HG03097 (cell line): Measurements from ENCODE around the gene UBAP1L.
"Not testable (repeated sequence)": the region's sequence is repeated elsewhere in the genome, so short reads cannot be mapped to it uniquely, and the experiment has no call there.

Experiments
- ATAC-seq: cut with Tn5 transposase; IDR thresholded peaks from one replicate; pipeline ENCODE4 v1.9.1; 2021; ENCODE audit not compliant: unreplicated experiment, low FRiP score

Gene UBAP1L

DNA sequence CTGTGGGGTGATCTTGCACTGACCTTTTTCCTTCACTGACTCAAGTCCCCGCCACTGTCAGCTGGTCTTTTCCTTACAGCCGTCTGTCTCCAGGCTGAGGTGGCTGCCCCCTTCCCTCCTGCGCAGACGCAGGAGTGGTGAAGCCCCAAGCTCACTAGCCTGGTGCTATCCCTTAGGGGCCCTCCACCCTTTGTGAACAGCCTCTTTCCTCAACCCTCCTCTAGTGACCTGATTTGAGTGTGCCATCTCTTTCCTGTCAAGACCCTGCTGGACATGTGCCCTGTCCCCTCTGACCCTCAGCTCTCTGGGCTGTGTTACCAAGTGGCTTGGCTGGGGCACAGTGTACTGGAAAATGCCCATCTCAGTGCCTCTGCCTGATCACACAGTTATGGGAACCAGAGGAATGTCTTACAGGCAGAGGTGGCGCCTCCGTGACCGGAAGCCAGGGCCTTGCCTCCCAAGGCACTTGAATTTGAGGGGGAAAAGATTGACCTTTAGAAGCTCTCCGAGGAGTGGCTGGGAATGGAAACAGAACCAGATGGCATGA is 29.7 kb downstream of the UBAP1L start:
- ATAC-seq = no peak

DNA sequence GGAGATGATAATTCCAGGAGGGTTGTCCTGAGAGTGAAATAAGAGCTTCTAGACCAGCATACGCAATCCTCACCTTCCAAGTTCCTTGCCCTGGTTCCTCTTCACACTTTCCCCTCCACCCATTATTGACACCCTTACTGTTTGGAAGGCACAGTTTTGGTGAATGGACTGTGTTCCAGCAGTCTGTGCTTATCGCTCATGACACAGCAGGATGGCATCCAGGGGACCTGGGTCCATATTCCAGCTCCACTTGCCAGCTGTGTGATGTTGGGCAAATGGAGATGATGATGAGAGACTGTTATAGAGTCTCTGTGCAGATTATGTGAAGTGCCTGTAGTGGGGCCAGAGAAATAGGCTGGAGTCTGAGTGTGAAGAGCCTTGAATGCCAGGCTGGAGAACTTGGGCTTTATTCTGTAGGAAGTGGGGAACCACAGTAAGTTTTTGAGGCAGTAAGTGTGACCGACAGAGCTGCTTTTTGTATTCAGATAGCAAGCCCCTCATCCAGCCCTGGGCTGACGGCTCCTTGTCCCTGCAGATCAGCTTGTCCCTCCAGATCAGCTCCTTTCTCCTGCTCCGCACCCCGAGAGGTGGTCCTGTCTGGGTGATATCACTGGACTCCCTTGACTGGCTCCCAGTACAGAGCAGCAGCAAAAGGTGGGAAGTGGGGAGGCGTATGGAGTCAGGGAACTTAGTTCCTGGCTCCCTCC is 30.3 kb downstream of the UBAP1L start:
- ATAC-seq = no peak

DNA sequence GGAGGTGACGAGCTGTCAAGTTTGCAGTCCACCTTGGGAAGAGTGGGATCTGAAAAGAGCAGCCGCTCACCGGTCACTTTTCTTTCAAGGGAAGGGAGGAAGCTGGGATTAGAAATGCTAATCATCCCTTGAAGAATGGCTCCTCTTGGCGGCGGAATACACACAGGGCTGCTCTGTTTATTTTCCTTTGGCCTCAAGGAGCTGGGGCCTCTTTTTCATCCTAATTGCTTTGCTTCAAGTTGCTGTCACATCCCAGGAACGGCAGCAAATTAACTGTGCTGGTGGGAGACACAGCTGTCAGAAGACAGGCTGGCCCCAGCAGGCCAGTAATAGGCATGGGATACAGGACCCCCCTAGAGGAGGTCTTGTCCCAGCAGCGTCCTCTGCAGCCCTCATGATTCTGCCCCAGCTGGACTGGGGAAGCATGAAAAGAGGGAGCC is 31.7 kb downstream of the UBAP1L start:
- no peak for ATAC-seq

DNA sequence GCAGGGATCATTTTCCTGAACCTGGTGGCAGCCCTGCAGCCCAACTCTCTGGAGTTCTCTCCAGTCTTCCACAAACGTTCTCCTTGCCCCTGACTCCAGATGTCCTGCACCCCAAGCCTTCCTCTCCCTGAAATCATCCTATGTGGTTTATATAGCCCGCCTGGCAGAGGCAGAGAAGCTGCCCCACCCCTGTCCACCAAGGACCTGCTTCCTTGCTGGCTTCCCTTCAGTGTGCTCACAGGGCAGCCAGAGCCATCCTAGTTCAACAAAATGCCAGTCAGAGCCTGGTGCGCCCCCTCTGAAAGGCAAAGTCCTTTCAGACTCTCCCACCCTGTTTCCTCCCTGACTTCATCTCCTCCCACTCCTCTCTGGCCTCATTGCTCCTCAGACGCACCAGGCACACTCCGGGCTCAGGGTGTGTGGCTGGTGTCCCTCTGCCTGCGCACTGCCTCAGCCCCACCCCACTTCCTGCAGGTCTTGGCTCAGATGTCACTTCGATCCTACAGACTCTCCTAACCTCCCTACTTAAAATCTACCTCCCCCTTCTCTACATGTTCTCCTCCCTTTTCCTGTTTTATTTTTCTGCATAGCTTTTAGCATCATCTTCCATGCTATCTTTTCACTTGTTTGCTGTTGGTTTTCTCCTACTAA is 32.6 kb downstream of the UBAP1L start:
- no peak for ATAC-seq

DNA sequence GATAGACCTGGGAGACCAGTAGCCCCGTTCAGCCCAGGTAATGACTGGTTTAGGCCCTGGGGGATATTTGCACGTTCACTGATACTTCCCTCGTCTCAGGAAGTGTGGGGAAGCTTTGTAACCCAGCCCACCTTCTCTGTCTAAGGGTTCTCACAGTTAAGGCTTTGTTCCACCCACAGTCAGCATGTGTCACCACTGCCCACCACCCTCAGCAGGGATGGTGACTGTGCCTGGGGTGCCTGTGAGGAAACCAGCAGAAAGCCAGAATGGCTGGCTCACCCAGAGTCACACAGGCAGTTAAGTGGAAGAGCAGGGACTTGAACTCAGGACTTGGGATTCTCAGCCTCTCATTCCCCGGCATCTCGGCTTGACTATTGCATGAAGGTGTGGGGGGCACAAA is 33.2 kb downstream of the UBAP1L start:
- ATAC-seq = no peak

DNA sequence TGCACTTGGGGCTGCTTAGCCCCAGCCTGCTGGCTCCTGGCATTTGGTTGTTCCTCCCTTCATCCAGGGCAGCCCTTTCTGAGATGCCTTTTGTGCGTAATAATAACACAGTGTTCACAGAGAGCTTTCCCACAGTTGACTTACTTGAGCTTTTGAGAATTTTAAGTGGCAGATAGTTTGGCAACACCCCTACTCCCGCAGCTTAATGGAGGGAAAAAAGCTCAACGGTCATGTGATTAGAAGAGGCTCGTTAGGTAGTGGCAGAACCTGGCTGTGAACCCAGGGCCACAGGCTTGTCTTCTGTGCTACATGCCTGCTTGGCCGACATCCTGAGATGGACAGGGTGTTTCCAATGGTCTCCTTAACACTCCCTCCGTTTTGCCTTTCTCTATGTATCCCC is 33.7 kb downstream of the UBAP1L start:
- ATAC-seq = no peak

DNA sequence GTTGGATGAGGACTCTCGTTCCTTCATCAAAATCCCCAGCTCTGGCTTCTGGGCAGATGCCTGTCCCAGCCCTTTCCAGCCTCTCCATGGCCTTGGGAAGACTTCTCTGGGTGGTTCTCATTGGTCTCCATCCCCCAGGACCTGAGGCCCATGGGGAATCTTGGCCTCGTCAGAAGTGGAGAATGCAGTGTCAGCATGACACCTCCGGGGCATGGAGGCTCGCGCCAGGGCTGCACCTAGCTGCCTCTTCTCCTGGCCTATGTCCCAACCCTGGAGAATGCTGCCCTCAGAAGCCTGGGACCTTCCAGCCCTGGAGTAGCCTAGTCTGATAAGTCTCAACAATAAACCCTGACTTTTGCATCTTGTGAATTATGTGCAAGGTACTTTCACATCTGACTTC is 35.4 kb downstream of the UBAP1L start:
- no peak for ATAC-seq

DNA sequence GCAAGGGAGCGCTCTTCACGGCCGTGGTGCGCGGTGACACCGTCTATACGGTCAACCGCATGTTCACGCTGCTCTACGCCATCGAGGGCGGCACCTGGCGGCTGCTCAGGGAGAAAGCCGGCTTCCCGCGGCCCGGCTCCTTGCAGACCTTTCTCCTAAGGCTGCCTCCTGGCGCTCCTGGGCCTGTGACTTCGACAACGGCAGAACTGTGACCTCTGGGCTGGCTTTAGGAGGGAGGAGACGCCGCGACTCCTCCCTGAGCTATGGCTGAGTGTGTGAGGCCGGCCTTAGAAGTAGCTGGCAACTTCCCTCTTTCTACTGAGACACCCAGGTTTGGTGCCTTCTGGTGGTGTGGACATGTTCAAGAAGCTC is 37.0 kb downstream of the UBAP1L start:
- ATAC-seq = no peak

DNA sequence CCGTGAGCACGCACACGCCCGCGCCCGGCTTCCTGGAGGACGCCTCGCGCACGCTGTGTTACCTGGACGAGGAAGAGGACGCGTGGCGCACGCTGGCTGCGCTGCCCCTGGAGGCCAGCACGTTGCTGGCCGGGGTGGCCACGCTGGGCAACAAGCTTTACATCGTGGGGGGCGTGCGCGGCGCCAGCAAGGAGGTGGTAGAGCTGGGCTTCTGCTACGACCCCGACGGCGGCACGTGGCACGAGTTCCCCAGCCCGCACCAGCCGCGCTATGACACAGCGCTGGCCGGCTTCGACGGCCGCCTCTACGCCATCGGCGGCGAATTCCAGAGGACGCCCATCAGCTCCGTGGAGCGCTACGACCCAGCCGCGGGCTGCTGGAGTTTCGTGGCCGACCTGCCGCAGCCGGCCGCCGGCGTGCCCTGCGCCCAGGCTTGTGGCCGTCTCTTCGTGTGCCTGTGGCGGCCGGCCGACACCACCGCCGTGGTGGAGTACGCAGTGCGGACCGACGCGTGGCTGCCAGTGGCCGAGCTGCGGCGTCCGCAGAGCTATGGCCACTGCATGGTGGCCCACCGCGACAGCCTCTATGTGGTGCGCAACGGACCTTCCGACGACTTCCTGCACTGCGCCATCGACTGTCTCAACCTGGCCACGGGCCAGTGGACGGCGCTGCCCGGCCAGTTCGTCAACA is 37.6 kb downstream of the UBAP1L start:
- ATAC-seq = no peak

DNA sequence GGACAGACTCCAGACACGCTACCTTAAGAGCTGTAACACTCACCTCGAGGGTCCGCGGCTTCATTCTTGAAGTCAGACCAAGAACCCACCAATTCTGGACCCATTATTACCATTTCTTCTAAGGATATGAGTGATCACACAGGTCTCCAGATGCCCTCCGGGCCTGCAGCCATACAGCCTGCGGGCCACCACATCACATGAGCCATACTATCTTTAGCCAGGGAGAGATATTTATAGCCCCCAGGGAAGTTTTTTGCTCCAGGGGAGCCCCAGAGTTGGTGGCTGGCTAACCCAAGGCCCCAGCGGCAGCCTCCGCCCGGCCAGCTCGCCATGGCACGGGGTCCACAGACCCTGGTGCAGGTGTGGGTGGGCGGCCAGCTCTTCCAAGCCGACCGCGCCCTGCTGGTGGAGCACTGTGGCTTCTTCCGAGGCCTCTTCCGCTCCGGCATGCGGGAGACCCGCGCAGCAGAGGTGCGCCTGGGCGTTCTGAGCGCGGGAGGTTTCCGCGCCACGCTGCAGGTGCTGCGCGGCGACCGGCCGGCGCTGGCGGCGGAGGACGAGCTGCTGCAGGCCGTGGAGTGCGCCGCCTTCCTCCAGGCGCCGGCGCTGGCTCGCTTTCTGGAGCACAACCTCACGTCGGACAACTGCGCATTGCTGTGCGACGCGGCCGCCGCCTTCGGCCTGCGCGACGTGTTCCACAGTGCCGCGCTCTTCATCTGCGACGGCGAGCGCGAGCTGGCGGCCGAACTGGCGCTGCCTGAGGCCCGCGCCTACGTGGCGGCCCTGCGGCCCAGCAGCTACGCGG is 38.3 kb downstream of the UBAP1L start, which contains the start of gene KBTBD13:
KBTBD13 (plus strand) TSS at position 261 of the 805 bp plus-strand sequence; CDS start at position 331, 70 bp downstream.
- no peak for ATAC-seq

DNA sequence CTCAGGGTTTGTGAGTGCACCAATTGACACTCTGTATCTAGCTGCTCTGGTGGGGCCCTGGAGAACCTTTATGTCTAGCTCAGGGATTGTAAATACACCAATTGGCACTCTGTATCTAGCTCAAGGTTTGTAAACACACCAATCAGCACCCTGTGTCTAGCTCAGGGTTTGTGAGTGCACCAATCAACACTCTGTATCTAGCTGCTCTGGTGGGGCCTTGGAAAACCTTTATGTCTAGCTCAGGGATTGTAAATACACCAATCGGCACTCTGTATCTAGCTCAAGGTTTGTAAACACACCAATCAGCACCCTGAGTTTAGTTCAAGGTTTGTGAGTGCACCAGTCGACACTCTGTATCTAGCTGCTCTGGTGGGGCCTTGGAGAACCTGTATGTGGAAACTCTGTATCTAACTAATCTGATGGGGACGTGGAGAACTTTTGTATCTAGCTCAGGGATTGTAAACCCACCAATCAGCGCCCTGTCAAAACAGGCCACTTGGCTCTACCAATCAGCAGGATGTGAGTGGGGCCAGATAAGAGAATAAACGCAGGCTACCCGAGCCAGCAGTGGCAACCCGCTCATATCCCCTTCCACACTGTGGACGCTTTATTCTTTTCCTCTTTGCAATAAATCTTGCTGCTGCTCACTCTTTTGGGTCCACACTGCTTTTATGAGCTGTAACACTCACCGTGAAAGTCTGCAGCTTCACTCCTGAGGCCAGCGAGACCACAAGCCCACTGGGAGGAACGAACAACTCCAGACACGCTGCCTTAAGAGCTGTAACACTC is 39.2 kb downstream of the UBAP1L start:
- ATAC-seq = not testable (repeated sequence)

DNA sequence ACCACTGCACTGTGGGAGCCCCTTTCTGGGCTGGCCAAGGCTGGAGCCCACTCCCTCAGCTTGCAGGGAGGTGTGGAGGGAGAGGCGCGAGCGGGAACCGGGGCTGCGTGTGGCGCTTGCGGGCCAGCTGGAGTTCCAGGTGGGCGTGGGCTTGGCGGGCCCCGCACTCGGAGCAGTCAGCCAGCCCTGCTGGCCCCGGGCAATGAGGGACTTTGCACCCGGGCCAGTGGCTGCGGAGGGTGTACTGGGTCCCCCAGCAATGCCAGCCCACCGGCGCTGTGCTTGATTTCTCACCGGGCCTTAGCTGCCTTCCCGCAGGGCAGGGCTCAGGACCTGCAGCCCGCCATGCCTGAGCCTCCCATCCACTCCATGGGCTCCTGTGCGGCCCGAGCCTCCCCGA is 40.1 kb downstream of the UBAP1L start:
- not testable (repeated sequence) for ATAC-seq

DNA sequence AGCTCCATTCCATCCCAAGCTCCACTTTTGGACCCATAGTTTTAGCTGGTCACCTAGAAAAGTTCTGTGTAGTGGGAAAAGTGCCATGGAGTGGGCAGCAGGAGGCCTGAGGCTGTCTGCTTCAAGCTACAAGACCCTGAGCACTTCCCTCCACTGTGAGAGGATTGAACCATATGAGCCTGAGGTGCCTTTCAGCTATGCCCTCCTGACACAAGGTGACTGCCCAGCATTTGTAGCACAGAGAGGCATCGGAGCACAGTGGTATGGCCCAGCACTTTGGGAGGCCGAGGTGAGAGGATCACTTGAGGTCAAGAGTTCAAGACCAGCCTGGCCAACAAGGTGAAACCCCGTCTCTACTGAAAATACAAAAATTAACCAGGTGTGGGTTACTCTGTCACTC is 42.4 kb downstream of the UBAP1L start:
- ATAC-seq = no peak

DNA sequence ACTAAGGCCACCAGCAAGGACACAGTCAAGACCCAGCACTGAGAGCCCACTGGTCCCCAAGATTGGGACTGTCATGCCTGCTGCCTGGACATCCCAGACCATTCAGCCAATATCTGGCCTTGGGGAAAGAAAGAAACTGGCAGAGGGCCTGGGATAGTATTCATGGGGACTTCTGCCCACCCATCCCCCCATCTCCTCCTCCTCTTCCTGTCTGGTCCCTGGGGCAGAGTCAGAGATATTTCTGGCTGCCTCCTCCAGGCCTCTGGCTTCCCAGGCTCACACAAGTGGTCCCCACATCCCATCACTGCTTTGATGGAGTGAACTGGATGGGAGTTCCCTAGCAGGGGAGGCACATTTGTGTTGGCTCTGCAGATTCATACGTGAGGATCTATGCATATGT is 43.0 kb downstream of the UBAP1L start:
- no peak for ATAC-seq

DNA sequence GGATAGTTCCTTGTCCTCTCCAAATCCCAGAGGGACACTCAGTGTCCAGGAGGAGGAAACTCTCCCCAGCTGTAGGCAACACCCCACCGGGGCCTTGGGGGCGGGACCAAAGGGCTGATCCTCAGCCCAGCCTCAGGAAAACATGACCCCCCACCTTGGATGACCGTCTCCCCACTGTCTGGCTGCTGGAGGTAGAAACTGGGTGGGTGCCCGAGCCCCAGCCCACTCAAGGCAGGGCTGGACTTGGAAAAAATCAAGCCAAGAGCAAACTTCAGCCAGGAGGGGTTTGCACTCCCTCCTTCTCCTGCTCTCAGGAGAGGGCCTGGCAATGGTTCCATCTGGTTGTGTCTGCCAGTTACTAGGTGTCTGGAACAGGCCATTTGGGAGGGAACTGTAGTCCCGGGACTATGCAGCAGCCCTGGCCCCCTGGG is 43.6 kb downstream of the UBAP1L start:
- ATAC-seq = no peak

DNA sequence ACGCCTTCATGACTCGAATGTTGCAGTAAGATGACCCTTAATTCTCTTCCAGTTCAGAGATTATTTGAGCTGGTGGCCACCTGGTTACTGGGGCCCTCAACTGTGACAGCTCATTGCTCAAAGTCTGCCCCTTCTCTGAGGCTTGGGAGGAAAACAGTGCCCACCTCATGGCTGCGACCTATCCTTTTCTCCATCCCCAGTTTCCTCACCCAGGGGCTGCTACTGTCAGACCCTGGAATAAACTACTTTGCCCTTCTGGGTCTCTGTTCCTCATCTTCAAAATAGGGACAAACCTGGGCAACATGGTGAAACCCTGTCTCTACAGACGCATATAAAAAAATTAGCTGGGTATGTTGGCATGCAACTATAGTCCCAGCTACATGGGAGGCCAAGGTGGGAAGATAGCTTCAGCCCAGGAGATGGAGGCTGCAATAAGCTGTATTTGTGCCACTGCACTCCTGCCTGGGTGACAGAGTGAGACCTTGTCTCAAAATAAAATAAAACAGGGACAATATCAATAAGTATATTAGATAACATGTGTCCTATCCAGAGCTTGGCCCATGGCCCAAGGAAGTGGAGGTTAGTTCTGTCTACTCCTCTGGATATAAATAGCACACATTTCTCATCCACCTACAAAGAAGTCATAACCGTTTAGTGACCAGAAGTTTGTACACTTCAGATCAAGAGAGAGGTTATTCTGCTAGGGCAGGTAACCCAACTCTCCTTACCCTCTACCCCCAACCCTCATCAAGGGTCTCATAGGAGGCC is 45.0 kb downstream of the UBAP1L start:
- ATAC-seq = no peak

DNA sequence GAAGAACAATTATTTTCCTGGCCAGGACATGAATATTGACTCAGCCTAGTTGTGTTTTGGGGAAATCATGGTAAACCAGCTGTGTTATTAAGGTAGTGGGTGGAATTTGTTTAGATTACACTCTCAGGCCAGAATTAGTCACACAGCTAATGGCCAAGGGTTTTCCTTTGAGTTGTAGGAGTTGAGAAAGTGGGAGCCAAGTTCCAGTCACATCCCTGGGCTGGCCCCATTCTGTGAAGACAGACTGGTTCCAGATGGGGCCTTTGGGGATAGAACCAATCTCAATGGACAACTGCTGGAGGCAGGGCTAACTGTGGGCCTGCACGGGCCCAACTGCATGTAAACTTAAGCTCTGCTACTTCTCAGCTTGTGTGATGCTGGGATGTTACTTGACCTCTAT is 45.8 kb downstream of the UBAP1L start:
- ATAC-seq = no peak

DNA sequence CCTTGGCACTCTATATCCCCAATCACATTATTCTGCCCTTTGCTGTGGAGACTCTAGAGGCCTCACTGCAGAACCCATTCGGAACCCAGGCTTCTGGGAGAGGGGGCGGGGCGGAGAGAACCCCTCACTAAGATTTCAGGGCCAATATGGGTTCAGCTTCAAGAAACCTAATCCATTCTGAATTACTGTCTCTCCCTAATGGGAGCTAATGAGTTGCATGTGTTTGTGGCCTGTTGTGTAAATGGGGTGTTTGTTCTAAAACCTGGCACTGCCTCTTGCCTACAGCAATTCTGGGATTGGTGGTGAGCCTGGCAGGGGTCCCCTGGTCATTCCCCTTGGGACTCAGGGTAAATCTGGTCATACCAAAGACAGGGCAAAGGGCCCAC is 46.6 kb downstream of the UBAP1L start:
- ATAC-seq = no peak
